Measurements from ENCODE around the gene LPCAT1.

Gene LPCAT1

DNA sequence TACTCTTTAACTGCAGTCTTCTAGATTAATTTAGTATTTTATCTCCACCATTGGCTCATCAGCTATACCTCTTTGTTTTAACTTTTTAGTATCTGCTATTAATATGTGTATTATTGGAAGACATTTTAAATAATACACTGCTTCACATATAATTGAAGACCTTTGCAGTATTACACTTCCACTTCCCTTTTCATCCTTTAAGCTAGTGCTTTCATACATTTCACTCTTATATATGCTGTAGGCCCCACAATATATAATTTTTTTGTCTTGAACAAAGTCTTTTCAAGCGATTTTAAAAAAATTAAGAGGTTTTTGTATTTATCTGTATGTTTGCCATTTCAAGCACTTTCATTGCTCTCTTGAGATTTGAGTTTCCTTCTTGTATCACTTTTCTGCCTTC lies 8.6 kb upstream of the LPCAT1 start:
- no peak for DNase-seq (ENCODE audit: low read depth)
- no peak overlapping the region for H3K4me3 ChIP-seq (ENCODE audit: control insufficient read depth, low read depth, low read length)
- TF ChIP-seq, protein P1, sequence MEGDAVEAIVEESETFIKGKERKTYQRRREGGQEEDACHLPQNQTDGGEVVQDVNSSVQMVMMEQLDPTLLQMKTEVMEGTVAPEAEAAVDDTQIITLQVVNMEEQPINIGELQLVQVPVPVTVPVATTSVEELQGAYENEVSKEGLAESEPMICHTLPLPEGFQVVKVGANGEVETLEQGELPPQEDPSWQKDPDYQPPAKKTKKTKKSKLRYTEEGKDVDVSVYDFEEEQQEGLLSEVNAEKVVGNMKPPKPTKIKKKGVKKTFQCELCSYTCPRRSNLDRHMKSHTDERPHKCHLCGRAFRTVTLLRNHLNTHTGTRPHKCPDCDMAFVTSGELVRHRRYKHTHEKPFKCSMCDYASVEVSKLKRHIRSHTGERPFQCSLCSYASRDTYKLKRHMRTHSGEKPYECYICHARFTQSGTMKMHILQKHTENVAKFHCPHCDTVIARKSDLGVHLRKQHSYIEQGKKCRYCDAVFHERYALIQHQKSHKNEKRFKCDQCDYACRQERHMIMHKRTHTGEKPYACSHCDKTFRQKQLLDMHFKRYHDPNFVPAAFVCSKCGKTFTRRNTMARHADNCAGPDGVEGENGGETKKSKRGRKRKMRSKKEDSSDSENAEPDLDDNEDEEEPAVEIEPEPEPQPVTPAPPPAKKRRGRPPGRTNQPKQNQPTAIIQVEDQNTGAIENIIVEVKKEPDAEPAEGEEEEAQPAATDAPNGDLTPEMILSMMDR (conservative IDR thresholded peaks at IDR 0.05; ENCODE audit: control insufficient read depth, insufficient read depth, low read depth, low read length), result no peak

DNA sequence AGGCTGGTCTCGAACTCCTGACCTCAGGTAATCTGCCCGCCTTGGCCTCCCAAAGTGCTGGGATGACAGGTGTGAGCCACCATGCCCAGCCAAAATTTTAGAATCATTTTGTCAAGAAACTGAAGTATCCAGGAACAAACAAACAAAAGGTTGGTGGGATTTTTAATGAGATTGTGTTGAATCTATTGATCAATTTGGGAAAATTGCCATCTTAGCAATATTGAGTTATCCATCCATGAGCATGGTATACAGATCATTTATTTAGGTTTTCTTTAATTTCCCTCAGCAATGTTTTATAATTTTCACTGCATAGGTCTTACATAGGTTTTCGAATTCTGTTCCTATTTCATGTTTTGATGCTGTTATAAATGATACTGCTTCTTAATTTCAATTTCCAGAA lies 5.7 kb upstream of the LPCAT1 start:
- H3K4me3 ChIP-seq (ENCODE audit: control insufficient read depth, low read depth, low read length), result no peak overlapping the region
- TF ChIP-seq, protein P1 (conservative IDR thresholded peaks at IDR 0.05; ENCODE audit: control insufficient read depth, insufficient read depth, low read depth, low read length), result no peak
- no peak for DNase-seq (ENCODE audit: low read depth)

DNA sequence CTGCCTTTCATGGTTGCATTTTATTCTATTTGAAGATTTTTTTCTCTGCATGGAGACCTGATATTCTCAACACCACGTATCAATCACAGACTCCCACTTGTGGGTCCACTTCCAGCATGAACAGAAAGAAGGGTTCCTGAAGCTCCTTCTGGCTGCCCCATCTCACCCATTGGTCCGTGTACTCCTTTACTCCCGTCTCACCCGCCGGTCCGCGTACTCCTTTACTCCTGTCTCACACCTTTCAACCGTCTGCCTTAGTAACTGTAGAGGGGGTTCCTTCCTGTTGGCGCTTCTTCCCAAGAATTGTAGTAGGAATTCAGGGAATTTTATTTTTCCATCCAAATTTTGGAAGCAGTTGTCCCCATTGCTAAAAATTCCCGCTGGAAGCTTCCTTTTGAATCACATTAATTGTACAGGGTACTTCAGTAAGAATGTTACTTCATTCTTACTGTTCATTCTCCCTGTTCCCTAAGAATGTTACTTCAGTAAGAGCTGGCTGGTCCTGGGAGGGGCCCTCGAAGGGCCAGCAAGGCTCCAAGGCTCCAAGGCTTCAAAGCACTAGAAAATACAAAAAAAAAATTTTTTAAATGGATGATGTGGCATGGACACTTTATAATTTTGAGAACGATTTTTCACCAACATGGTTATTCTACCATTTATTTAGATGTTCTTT lies 3.9 kb upstream of the LPCAT1 start:
- TF ChIP-seq, protein P1 (conservative IDR thresholded peaks at IDR 0.05; ENCODE audit: control insufficient read depth, insufficient read depth, low read depth, low read length), result no peak
- DNase-seq (ENCODE audit: low read depth), result no peak
- no peak overlapping the region for H3K4me3 ChIP-seq (ENCODE audit: control insufficient read depth, low read depth, low read length)

DNA sequence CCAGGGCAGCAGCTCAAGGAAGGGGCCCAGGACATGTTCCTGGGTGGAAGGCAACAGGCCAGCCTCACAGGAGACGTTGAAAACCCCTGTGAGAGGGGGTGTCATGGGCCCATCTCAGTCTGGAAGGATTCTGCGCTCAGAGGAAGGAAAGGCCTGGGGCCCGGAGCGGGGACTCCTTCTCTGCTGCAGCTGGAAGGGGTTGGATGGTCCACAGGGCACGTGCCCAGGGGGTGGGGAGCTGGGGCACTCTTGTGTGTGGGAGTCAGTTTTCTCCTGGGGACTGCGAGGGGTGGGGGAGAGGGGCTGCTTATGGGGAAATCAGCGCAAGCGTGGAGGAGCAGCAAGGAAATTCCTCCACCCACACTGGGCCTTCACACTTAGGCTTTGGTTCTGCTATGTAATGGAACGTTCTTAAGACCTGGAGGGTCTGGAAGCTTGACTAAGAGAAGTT lies 2.9 kb upstream of the LPCAT1 start:
- no peak for DNase-seq (ENCODE audit: low read depth)
- TF ChIP-seq, protein P1 (conservative IDR thresholded peaks at IDR 0.05; ENCODE audit: control insufficient read depth, insufficient read depth, low read depth, low read length), result no peak
- no peak overlapping the region for H3K4me3 ChIP-seq (ENCODE audit: control insufficient read depth, low read depth, low read length)

DNA sequence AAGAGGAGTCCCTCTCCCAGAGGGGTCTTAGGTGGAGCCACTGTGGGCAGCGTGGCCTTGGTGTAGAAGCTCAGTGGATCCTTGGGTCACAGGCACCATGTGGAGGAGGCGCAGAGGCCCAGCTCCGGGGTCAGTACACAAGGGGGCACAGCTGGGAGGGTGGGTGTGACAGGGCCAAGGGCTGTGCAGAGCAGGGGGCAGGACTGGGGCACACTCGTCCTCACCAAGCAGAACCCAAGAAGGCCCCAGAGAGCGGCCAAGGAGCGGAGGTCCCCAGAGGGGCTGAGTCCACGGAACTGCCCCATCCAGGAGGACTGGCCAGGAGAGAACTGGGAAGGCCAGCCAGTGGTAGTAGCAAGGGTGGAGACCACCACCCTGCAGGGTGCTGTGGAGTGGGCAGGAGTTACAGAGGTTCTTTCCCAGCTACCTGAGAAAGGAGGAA lies 2.5 kb upstream of the LPCAT1 start:
- DNase-seq (ENCODE audit: low read depth), result no peak
- H3K4me3 ChIP-seq (ENCODE audit: control insufficient read depth, low read depth, low read length), result no peak overlapping the region
- TF ChIP-seq, protein P1 (conservative IDR thresholded peaks at IDR 0.05; ENCODE audit: control insufficient read depth, insufficient read depth, low read depth, low read length), result no peak

DNA sequence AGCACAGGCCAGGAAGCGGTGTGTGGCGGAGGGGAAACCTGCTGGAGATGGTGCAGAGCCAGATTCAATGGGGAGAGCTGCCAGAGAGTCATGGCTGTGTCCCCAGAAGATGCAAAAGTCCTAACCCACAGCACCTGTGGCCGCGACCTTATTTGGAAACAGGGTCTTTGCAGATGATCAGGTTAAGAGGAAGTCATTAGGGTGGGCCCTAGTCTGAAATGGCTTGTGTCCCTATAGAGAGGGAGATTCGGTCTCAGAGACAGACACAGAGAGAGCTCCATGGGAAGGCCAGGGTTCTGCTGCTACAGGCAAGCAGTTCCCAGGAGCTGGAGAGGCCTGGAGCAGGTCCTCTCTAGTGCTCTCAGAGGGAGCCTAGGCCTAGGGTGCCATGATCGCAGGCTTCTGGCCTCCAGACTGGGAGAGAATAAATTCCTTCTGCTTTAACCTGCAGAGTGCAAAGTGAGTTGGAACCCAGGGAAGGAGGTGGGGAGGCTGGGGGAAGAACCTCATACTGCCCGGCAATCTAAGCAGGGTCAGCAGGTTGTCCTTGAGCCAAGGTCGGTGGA lies 1.9 kb upstream of the LPCAT1 start:
- DNase-seq (ENCODE audit: low read depth), result no peak
- TF ChIP-seq, protein P1 (conservative IDR thresholded peaks at IDR 0.05; ENCODE audit: control insufficient read depth, insufficient read depth, low read depth, low read length), result no peak
- H3K4me3 ChIP-seq (ENCODE audit: control insufficient read depth, low read depth, low read length), result no peak overlapping the region

Data from fibroblast of mammary gland (primary cell).